Trophoblast cell (in vitro differentiated cells and primary cell): ENCODE results near the gene DAB1.

ENCODE experiments used
- DNase-seq, 2 donors: peaks; one replicate each; pipeline ENCODE4 v3.0.0-alpha.2; 2016
- H2AFZ ChIP-seq: 2 replicates; pipeline ENCODE4 v1.6.1; 2013; ENCODE audit warnings: low read length, moderate library complexity, mild to moderate bottlenecking; ENCODE audit not compliant: insufficient read depth, poor library complexity
- H2AK5ac ChIP-seq: 2 replicates; pipeline ENCODE4 v1.6.1; 2013; ENCODE audit warnings: mild to moderate bottlenecking, low read length
- H2BK120ac ChIP-seq: 2 replicates; pipeline ENCODE4 v1.6.1; 2013; ENCODE audit warnings: low read length, mild to moderate bottlenecking, moderate library complexity; ENCODE audit not compliant: insufficient read depth, poor library complexity
- H2BK12ac ChIP-seq: 2 replicates; pipeline ENCODE4 v1.6.1; 2013; ENCODE audit warnings: mild to moderate bottlenecking, low read length, moderate library complexity
- H2BK5ac ChIP-seq: 2 replicates; pipeline ENCODE4 v1.6.1; 2013; ENCODE audit warnings: low read length, low read depth, moderate library complexity, mild to moderate bottlenecking; ENCODE audit not compliant: poor library complexity
- H3K14ac ChIP-seq: 2 replicates; pipeline ENCODE4 v1.6.1; 2013; ENCODE audit warnings: mild to moderate bottlenecking, low read length
- H3K18ac ChIP-seq: 2 replicates; pipeline ENCODE4 v1.6.1; 2013; ENCODE audit warnings: mild to moderate bottlenecking, low read length
- H3K23ac ChIP-seq: 2 replicates; pipeline ENCODE4 v1.6.1; 2013; ENCODE audit warnings: low read length
- H3K27ac ChIP-seq: 2 replicates; pipeline ENCODE4 v1.5.1; 2013; ENCODE audit warnings: low read depth, mild to moderate bottlenecking, inconsistent platforms, low read length, moderate library complexity
- H3K27me3 ChIP-seq: 2 replicates; pipeline ENCODE4 v1.6.1; 2013; ENCODE audit warnings: inconsistent platforms, mild to moderate bottlenecking, low read length, moderate library complexity; ENCODE audit not compliant: insufficient read depth
- H3K36me3 ChIP-seq, 2 experiments: 1 replicate in 1 of 2; 2 replicates in 1 of 2; pipeline ENCODE4 v1.6.1; 2013; ENCODE audit warnings: low read length in 2 of 2, mild to moderate bottlenecking in 2 of 2, moderate library complexity in 1 of 2; ENCODE audit not compliant: insufficient read depth in 2 of 2, control insufficient read depth in 1 of 2
- H3K4ac ChIP-seq: 2 replicates; pipeline ENCODE4 v1.6.1; 2013; ENCODE audit warnings: low read depth, mild to moderate bottlenecking, low read length, moderate library complexity
- H3K4me1 ChIP-seq, 2 experiments: 1 replicate in 1 of 2; 2 replicates in 1 of 2; pipeline ENCODE4 v1.6.1; 2013; ENCODE audit warnings: low read length in 2 of 2, mild to moderate bottlenecking in 2 of 2, moderate library complexity in 1 of 2; ENCODE audit not compliant: insufficient read depth in 2 of 2, control insufficient read depth in 1 of 2
- H3K4me2 ChIP-seq: 2 replicates; pipeline ENCODE4 v1.6.1; 2013; ENCODE audit warnings: inconsistent platforms, mild to moderate bottlenecking, low read length, moderate library complexity
- H3K4me3 ChIP-seq: 2 replicates; pipeline ENCODE4 v1.5.1; 2013; ENCODE audit warnings: mild to moderate bottlenecking, low read depth, low read length, inconsistent platforms
- H3K79me1 ChIP-seq: one replicate; pipeline ENCODE4 v1.6.1; 2013; ENCODE audit warnings: low read length
- H3K79me2 ChIP-seq: 2 replicates; pipeline ENCODE4 v1.6.1; 2013; ENCODE audit warnings: low read length, mild to moderate bottlenecking; ENCODE audit not compliant: control insufficient read depth, insufficient read depth, poor library complexity
- H3K9ac ChIP-seq: 2 replicates; pipeline ENCODE4 v1.6.1; 2013; ENCODE audit warnings: mild to moderate bottlenecking, low read length
- H3K9me3 ChIP-seq: 2 replicates; pipeline ENCODE4 v1.6.1; 2013; ENCODE audit warnings: low read depth, mild to moderate bottlenecking, control low read depth, inconsistent platforms, low read length; ENCODE audit not compliant: insufficient read depth
- H4K12ac ChIP-seq: 2 replicates; pipeline ENCODE4 v1.6.1; 2013; ENCODE audit warnings: low read depth, mild to moderate bottlenecking, low read length, moderate library complexity
- H4K8ac ChIP-seq: 2 replicates; pipeline ENCODE4 v1.6.1; 2013; ENCODE audit warnings: low read depth, mild to moderate bottlenecking, low read length, moderate library complexity
- H4K91ac ChIP-seq: one replicate; pipeline ENCODE4 v1.6.1; 2013; ENCODE audit warnings: low read depth, mild to moderate bottlenecking, low read length, moderate library complexity
- WGBS: extraction: QIAGEN DNeasy Blood & Tissue Kit; methylation state at CpG from one replicate; pipeline ENCODE4 v1.1.7; 2013; ENCODE audit warnings: missing lambda C conversion rate; ENCODE audit not compliant: insufficient read length, insufficient coverage; ENCODE audit errors: extremely low coverage; 5-methylcytosine and 5-hydroxymethylcytosine counted together

Gene DAB1

GRCh38 chr1:57033222-57034001 lies 390.4 kb downstream of the DAB1 start:
- H4K8ac ChIP-seq = no peak overlapping the region
- no peak overlapping the region for H3K9ac ChIP-seq
- H3K18ac ChIP-seq = no peak overlapping the region
- H3K4me3 ChIP-seq = no peak overlapping the region
- H3K79me1 ChIP-seq = no peaks in the 10 kb centered on the region
- no peaks in the 10 kb centered on the region for H3K36me3 ChIP-seq
- H3K27ac ChIP-seq = no peak overlapping the region
- H2AFZ ChIP-seq = no peak overlapping the region
- H4K12ac ChIP-seq = no peak overlapping the region
- no peak overlapping the region for H2BK120ac ChIP-seq
- H3K27me3 ChIP-seq = no peaks in the 10 kb centered on the region
- no peak overlapping the region for H3K14ac ChIP-seq
- no peak overlapping the region for H2BK5ac ChIP-seq
- no peak overlapping the region for H2BK12ac ChIP-seq
- no peak overlapping the region for H3K4me2 ChIP-seq
- no peak for DNase-seq
- no peak overlapping the region for H2AK5ac ChIP-seq
- peaks cover 7% of the 10 kb centered on the region for H3K9me3 ChIP-seq
- no peak overlapping the region for H3K4ac ChIP-seq
- H4K91ac ChIP-seq = no peak overlapping the region
- H3K23ac ChIP-seq = no peak overlapping the region
- H3K4me1 ChIP-seq = no peaks in the 10 kb centered on the region
- no peaks in the 10 kb centered on the region for H3K79me2 ChIP-seq
- WGBS = no CpG with 5 or more reads among the region's 8 CpGs

GRCh38 chr1:57026624-57027354 lies 397.1 kb downstream of the DAB1 start:
- no peaks in the 10 kb centered on the region for H3K79me1 ChIP-seq
- no peak overlapping the region for H3K9ac ChIP-seq
- no peaks in the 10 kb centered on the region for H3K36me3 ChIP-seq
- no peak overlapping the region for H3K18ac ChIP-seq
- H3K4me3 ChIP-seq = no peak overlapping the region
- H3K23ac ChIP-seq = no peak overlapping the region
- H3K27ac ChIP-seq = no peak overlapping the region
- H3K27me3 ChIP-seq = no peaks in the 10 kb centered on the region
- no peak overlapping the region for H4K91ac ChIP-seq
- no peak overlapping the region for H2BK5ac ChIP-seq
- no peak overlapping the region for H2AFZ ChIP-seq
- no peak overlapping the region for H3K4me2 ChIP-seq
- peaks cover 7% of the 10 kb centered on the region for H3K9me3 ChIP-seq
- no CpG with 5 or more reads among the region's 4 CpGs for WGBS
- H3K4me1 ChIP-seq = peaks cover 0 to 3% of the 10 kb centered on the region in 2 experiments
- no peak overlapping the region for H2AK5ac ChIP-seq
- no peak for DNase-seq
- no peak overlapping the region for H4K12ac ChIP-seq
- H2BK120ac ChIP-seq = no peak overlapping the region
- no peak overlapping the region for H2BK12ac ChIP-seq
- no peak overlapping the region for H3K14ac ChIP-seq
- H4K8ac ChIP-seq = no peak overlapping the region
- no peak overlapping the region for H3K4ac ChIP-seq
- H3K79me2 ChIP-seq = no peaks in the 10 kb centered on the region

- no peak overlapping the region for H2BK5ac ChIP-seq
- no peak for DNase-seq
- no peaks in the 10 kb centered on the region for H3K79me1 ChIP-seq
- H3K14ac ChIP-seq = no peak overlapping the region
- H3K18ac ChIP-seq = no peak overlapping the region
- peak overlapping the region; percentile 43 for H3K4me3 ChIP-seq
- no peaks in the 10 kb centered on the region for H3K36me3 ChIP-seq
- H4K91ac ChIP-seq = no peak overlapping the region
- no peak overlapping the region for H3K4ac ChIP-seq
- WGBS = no CpG with 5 or more reads among the region's 8 CpGs
- no peak overlapping the region for H4K8ac ChIP-seq
- H3K23ac ChIP-seq = no peak overlapping the region
- H2BK12ac ChIP-seq = no peak overlapping the region
- no peak overlapping the region for H3K9ac ChIP-seq
- no peak overlapping the region for H2BK120ac ChIP-seq
- no peak overlapping the region for H2AFZ ChIP-seq
- H4K12ac ChIP-seq = no peak overlapping the region
- no peak overlapping the region for H3K4me2 ChIP-seq
- no peaks in the 10 kb centered on the region for H3K27me3 ChIP-seq
- H2AK5ac ChIP-seq = no peak overlapping the region
- H3K9me3 ChIP-seq = peaks cover 7% of the 10 kb centered on the region
- no peaks in the 10 kb centered on the region for H3K79me2 ChIP-seq
- peaks cover 0 to 3% of the 10 kb centered on the region in 2 experiments for H3K4me1 ChIP-seq
- H3K27ac ChIP-seq = no peak overlapping the region
Observed at GRCh38 chr1:57024855-57025254, 399.0 kb downstream of the DAB1 start.

DNA sequence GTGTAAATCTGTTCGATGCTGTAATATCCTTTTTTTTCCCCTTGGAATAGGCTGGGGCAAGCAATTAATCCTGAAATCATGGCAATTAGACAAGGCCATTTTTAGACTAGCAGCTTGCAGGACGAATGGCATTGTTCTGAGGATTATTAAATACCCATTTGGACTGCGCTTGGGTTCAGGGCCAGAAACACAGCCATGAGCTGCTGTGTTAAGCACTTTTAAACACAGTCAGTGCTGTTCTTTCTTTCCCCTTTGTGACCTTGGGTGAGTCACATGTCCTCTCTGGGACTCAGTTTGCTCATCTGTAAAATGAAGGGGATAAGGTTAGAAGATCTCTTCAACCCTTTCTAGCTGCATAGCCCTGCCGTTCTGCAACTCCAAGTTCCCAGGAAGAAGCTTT lies 399.4 kb downstream of the DAB1 start:
- no CpG with 5 or more reads among the region's 4 CpGs for WGBS
- Histone ChIP-seq H4K12ac (no peak overlapping the region), H3K4me1 (peaks cover 0 to 3% of the 10 kb centered on the region in 2 experiments), H3K4ac (no peak overlapping the region), H3K9ac (no peak overlapping the region), H3K9me3 (peaks cover 6% of the 10 kb centered on the region), H3K27ac (no peak overlapping the region), H3K27me3 (no peaks in the 10 kb centered on the region), H4K91ac (no peak overlapping the region), H3K14ac (no peak overlapping the region), H3K79me1 (no peaks in the 10 kb centered on the region), H3K18ac (no peak overlapping the region), H2BK12ac (no peak overlapping the region), H4K8ac (no peak overlapping the region), H2BK5ac (no peak overlapping the region), H2BK120ac (no peak overlapping the region), H2AFZ (no peak overlapping the region), H2AK5ac (no peak overlapping the region), H3K4me3 (no peak overlapping the region), H3K79me2 (no peaks in the 10 kb centered on the region), H3K4me2 (no peak overlapping the region), H3K23ac (no peak overlapping the region), H3K36me3 (no peaks in the 10 kb centered on the region)
- no peak for DNase-seq
